HG03442 (cell line): ENCODE results near the gene CCDC183.
"Not testable (repeated sequence)": the region's sequence is repeated elsewhere in the genome, so short reads cannot be mapped to it uniquely, and the experiment has no call there.

Source experiments
- ATAC-seq: cut with Tn5 transposase; IDR thresholded peaks from one replicate; pipeline ENCODE4 v1.9.1; 2021; ENCODE audit warnings: mild to moderate bottlenecking, moderate library complexity; ENCODE audit not compliant: unreplicated experiment

Gene CCDC183

DNA sequence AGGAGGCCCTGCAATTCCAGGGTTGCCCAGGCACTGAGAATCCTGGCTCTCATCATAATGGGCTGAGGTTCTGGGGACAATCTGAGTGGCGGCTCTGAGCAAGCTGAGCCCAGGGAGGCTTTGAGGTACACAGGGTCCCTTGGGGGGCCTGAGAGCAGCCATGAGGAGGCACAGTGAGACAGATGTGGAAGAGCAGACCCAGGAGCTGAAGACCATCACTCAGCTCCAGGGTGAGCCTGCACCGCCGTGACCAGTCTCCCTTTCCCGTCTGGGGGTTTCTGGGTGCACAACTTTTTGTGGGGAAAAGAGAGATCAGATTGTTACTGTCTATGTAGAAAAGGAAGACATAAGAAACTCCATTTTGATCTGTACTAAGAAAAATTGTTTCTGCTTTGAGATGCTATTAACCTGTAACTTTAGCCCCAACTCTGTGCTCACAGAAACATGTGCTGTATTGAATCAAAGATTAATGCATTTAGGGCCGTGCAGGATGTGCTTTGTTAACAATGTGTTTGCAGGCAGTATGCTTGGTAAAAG, at the start of gene CCDC183:
CCDC183 (plus strand) TSS at position 101 of the 537 bp plus-strand sequence; CDS start at position 161, 60 bp downstream.
- no peak for ATAC-seq

DNA sequence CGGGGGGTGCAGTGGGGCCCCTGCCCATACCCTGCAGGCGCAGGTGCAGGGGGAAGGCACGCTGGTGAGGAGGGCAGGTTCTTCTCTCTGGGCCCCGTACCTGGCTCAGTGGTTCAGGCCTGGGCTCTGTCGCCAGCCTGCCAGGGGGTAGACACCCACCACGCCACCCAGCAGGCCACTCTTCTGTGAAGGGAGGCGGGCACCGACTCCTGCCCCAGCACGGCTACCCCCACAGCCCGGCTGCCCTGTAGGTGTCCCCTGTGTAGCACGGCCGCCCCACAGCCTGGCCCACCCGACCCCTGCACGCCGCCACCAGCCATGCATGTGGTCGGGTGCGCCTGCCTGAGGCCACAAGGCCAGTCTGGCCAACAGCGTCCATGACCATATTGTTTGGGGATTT, 49.5 kb upstream of the CCDC183 start:
- ATAC-seq: no peak

DNA sequence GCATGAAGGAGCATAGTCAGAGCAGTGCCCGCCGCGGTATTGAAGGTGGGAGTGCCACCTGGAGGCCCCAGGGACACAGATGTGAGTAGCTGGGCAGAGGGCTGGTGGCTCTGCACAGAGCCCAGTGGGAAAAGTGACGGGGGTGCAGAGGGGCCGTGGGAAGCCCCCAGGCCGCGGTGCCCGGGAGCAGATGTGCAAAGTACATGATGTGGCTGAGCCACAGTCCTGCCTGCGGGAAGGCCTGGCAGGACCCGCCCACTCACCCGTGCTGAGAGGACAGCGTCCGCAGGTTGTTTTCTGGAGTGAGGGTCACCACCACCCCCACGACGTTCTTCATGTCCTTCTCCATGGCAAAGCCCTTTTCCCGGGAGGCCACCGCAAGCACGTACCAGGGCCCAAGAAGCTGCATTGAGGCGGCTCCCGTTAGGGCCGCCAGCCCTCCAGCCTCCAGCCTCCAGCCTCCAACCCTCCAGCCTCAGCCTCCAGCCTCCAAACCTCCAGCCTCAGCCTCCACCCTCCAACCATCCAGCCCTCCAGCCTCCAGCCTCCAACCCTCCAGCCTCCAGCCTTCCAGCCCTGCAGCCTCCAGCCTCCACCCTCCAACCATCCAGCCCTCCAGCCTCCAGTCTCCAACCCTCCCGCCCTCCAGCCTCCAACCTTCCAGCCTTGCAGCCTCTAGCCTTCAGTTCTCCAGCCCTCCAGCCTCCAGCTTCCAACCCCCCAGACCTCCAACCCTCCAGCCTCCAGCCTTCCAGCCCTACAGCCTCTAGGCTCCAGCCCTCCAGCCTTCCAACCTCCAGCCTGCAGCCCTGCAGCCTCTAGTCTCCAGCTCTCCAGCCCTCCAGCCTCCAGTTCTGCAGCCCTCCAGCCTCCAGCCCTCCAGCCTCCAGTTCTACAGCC, 48.7 kb upstream of the CCDC183 start:
- ATAC-seq: no peak

DNA sequence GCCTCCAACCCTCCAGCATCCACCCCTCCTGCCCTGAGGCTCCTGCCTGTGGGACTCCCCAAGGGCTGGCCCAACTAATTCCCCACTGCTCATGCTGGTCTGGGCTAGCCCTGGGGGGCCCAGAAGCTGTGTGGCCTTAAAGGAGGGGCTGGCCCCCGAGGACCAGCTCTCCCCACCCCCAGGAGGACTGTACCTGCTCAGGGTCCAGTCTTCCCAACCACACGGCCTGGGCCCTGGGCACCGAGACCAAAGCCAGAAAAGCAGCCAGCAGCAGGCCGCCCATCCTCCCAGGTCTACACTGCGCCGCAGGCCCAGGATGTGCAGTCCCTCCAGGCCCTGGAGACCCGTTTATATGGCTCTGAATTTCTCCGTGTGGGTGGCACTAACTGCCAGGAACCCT, 47.9 kb upstream of the CCDC183 start, which contains the start of gene LCN6:
LCN6 (minus strand) TSS at position 325 of the 400 bp plus-strand sequence; CDS start at position 283, 42 bp downstream.
- ATAC-seq: no peak

DNA sequence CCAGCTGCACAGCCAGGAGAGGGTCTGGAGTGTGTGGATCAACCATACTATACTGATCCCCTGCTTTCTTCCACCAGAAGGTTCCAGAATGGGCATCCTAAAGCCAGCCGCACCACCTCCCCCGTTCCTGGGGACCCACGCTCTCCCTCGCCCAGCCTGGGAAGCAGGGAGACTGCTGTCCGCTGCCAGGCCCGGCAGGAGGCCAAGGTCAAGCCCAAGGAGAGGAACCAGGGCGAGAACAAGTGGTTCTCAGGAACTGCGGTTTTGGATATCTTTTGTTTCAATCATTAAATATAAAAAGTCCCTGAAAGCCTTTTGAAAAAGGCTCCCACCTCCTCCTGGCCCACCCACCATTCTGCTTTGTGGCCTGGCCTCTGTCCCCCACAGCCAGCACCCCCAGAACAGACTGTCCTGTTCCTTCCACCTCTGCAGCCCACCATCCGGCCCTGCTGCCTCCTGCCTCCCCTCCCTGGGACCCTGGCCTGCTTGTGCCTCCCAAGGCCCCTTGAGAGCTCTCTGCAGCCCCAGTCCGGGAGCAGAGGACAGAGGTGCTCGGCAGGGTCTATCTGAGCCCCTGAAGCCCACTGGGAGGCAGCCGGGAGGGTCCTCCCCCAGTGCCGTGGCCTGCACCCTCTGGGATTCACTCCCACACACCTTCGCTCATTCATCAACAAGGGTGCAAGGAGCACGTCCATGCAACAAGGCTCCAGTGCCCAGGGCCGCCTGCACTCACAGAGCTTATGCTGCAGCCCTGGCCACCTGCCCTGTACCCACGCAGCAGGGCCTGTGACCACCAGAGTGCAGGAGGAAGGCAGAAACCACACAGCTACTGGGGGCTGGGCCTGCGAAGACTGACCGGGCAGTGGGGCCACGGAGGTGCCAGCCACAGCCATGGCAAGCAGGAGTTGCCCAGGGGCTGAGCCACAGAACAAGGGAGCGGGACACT, 47.2 kb upstream of the CCDC183 start:
- no peak for ATAC-seq

DNA sequence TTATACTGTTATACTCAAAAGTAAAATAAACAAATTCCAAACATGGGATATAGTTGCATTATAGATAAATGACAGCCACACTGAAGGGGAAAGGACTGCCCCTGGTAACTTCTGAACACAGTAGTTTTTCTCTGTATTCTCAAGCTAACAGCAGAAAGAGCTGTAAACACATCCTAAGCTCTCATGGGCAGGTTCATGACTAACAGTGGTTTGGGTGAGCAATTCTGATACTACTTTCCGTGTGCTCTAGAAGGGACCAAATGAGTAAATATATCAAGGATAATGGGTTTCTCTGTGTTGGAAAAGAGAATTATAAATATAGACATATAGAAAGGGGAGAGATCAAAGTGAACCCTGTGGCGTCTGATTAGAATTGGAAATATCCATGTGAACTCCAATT, 45.6 kb upstream of the CCDC183 start:
- no peak for ATAC-seq

DNA sequence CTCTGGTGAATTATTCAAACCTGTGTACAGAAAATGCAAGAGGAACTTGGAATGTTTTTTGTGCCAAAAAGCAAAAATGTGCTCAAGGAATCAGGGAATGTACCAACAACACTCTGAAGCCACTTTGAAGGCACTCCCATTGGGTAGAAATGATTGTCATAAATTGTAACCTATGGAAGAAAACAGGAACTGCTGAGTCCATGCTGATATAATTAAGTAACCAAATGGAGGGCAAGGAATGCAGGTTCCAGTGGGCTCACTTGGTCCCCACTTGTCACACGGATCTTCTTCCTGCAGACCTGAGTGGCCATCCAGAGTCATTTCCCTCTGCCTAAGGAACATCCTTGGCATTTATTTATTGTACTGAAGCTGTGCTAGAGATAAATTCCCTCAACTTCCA, 44.9 kb upstream of the CCDC183 start:
- ATAC-seq: no peak

DNA sequence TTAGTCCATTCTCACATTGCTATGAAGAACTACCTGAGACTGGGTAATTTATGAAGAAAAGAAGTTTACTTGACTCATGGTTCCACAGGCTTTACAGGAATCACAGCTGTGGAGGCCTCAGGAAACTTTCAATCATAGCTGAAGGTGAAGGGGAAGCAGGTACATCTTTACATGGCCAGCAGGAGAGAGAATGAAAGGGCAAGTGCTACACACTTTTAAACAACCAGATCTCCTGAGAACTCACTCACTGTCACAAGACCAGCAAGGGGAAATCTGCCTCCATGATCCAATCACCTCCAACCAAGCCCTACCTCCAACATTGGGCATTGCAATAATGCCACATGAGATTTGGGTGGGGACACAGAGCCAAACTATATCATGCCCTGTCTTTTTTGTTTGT, 44.3 kb upstream of the CCDC183 start:
- ATAC-seq: no peak

DNA sequence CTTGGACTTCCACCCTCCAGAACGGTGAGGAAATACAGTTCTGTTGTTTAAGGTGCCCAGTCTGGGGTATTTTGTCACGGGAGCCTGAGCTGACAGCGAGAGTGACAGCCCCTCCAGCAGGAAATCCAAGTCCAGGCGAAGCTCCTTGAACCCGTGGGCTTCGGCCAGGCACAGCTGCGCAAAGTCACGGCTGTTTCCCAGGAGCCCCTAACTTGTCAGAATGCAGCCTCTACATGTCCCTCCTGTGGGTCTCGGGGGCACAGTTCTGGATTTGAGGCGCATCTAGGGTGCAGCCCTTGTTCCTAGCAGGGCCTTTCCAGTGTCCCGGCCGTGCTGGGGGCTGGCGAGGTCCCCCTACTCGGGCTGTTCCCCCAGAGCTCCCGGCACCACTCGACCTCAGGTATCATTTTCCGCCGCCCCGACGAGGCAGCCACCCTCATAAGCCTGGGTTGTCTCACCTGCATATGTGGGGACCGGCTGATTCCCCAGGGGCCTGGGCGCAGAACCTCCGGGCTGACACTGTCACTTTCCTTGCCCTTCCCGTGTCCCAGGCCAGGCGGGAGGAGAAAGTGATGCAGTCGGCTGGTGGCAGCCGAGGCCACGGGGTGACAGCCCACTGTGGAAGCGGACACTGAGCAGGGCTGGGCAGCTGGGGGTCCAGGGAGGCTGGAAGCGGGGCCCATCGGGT, 42.6 kb upstream of the CCDC183 start:
- ATAC-seq: no peak

DNA sequence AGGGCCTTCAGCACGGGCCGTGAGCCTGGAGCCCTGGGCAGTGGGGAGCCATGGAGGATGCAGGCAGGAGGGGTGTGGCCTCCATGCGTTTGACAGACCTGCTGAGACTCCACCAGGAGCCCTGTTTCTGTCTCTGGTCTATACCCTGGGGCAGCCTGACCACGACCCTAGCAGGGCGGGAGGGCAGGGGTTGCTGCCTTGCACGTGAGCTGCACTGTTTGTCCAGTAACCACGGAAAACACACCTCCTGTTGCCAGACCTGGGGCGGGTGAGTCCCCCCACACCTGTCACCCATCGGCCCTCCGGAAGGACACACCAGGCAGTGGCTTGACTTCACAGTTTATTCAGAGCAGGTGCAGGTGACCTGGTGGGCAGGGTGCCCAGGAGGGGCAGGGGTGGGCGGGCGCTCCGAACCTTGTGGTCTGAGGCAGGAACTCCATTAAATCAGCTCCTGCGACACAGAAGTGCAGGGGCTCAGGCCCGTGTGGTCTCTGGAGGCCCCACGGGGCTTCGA, 42.0 kb upstream of the CCDC183 start:
- no peak for ATAC-seq

DNA sequence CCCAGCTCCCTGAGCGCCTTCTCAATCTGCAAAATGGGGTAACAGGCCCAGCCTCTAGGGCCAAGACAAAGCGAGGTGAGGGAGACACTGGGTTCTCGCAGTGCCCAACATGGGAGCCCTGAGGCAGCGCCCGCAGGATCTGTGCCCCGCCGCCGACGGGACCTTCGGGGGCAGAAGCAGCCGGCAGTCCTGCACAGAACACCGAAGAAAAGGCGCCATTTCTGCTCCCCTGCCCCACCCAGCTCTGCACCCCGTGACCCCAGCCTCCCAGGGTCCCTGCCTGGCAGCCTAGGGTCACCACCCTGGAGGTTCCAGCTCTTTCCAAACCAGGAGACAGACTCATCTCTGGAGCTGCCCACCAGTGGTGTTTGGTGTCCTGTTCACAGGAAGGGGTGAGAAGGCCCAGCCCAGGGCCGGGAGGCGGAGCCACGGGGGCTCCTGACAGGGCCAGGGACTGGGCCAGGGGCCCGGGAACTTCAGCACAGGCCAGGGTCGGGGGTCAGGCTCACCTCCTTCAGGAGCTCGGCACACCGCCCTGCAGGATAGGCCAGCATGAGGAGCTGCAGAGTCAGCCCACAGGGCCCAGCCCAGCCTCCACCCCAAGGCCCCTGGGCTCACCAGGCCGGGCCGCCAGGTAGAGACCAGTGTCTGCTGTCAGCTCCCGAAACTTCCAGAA, 41.4 kb upstream of the CCDC183 start:
- ATAC-seq: no peak

DNA sequence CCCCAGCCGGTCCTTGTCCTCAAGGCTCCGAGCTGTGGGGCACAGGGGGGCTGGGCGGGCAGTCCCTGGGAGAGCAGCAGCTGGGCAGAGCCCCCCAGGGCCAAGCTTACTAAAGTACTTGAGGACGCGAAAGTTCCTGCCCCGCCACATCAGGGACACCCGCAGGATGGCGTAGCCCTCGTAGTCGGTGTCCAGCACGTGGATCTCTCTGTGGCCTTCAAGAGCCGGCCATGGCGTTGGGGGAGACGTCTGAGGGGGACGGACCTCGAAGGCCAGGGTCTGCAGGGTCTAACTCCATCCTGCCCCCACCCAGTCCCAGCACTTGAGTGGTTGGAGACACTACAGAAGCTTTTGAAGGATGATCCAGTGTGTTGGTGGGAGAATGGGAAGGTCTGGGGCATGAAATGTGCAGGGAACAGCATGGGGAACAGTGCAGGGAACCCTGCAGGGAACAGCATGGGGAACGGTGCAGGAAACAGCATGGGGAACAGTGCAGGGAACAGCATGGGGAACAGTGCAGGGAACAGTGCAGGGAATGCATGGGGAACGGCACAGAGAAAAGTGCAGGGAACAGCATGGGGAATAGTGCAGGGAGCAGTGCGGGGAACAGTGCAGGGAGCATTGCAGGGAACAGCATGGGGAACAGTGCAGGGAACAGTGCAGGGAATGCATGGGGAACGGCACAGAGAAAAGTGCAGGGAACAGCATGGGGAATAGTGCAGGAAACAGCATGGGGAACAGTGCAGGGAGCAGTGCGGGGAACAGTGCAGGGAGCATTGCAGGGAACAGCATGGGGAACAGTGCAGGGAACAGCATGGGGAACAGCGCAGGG, 40.6 kb upstream of the CCDC183 start:
- ATAC-seq: not testable (repeated sequence)

DNA sequence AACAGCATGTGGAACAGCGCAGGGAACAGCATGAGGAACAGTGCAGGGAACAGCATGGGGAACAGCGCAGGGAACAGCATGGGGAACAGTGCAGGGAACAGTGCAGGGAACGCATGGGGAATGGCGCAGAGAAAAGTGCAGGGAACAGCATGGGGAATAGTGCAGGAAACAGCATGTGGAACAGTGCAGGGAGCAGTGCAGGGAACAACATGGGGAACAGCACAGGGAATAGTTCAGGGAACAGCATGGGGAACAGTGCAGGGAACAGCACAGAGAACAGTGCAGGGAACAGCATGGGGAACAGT, 40.1 kb upstream of the CCDC183 start:
- no peak for ATAC-seq

DNA sequence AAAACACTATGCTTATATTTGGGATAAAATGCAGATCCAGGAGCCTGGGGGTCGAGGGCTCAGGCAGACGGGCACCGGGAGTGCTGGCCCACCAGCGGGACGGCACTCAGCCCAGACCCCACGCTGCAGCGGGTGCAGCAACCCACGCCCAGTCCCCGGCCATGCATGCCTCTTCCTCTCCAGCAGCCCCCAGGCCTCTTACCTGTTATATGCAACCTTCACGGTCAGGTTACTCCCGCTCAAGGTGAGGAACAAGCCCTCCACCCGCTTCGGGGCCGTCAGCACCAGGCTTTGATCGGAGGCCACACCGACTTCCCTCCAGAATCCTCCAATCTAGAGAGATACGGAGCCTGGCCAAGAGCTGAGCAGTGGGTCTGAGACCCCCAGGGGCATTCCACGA, 39.3 kb upstream of the CCDC183 start:
- no peak for ATAC-seq

DNA sequence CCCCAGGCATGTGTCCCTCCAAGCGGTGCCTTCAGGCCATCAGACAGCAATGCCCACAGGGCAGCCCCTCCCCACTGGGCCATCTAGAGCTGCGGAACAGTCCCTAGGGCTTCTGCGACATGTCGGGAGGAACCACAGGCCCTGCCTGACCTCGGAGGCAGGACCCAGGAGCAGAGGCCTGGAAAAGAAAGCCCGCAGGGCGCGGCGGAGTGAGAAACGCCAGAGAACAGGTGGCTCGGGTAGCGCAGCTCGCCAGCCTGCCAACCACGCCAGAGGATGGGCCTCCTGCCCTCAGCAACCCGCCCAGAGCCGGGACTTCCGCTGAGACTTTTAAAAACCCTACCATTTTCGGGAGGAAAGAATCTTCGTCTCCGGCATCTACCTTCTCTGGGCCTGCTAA, 38.8 kb upstream of the CCDC183 start:
- ATAC-seq: no peak

DNA sequence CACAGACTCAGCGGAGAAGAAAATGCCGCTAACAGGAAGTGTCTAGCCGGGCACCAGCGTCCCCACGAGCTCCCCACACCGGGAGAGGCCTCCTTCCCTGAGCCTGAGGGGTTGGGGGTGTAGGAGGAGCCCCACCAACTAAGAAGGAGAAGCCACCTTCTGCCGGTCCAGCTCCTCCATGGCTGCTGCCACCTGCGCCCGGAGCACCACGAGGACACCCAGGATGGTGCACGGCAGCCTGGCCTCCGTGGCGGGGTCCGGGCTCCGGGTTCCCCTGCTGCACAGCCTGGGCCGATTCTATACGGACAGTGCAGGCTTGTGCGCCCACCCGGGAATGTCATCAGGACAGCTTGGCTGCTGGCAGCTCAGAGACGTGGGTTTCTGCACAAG, 38.4 kb upstream of the CCDC183 start:
- no peak for ATAC-seq

DNA sequence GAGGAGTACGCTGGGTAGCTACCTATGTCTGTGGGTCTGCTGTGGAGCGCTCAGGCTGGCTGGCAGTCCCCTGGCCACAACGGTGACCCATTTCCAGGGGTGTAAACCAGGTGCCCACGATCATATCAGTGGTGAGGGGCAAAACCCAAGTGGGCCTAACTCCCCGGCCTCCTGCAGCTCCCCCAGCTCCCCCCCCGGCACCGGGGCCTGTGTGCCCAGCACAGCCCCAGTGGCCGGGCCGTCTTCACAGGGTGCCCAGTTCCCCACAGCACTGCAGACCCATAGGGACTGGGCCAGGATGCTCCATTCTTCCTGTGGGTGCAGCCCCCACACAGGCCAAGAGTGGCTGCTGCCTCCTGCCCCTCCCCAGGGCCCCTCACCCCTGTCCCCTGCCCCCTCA, 37.1 kb upstream of the CCDC183 start:
- no peak for ATAC-seq

DNA sequence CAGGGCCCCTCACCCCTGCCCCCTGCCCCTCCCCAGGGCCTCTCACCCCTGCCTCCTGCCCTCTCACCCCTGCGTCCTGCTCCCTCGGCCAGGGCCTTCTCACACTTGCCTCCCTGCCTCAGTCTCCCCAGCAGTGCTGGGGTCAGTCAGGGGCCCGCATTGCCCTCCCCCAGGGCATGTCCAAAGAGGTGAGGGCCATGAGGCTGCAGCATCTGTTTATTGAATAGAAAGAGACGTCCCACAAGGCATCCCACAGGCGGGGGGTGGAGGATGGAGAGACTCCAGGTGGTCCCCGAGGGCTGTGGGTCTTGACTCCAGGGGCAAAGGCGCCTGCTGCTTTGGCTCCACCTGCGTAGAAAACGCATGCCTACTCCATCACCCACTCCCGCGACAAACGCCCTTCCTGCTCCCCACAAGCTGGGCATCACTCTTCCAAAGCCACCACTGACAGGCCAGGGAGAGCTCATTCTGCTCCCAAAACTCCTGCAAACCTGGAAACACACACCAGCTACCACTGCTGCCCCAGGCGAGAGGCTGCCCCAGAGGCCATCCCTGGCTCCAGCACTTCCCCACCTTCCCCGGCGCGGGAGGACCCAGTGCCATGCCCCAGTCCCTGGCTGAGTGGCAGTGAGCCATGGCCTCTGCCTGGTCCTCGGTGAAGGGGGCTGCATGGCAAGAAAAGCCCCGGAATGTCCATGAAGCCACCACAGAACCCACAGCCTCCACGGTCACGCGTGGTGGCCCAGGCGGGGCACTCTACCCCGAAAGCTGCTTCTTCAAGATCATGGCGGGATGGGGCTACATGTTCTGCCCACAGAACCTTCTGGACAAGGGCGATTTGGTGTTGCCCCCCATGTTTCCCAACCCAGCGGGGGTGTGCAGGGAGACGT, 36.5 kb upstream of the CCDC183 start:
- ATAC-seq: no peak
